Stimulated activated CD4-positive, alpha-beta T cell treated with anti-CD3 and anti-CD28 coated beads, Interleukin-12 subunit alpha, Interleukin-12 subunit beta, amount 100 ng/mL, for 48 hours (primary cell): ENCODE data around the gene MAGEB10.
"Not testable (repeated sequence)": the region's sequence is repeated elsewhere in the genome, so short reads cannot be mapped to it uniquely, and the experiment has no call there.

Experiments
- DNase-seq, 3 donors: peaks; one replicate each; pipeline ENCODE4 v3.0.0-alpha.2; 2020; ENCODE audit warnings: low read depth in 2 of 3, low spot score in 1 of 3

MAGEB10 gene, protein sequence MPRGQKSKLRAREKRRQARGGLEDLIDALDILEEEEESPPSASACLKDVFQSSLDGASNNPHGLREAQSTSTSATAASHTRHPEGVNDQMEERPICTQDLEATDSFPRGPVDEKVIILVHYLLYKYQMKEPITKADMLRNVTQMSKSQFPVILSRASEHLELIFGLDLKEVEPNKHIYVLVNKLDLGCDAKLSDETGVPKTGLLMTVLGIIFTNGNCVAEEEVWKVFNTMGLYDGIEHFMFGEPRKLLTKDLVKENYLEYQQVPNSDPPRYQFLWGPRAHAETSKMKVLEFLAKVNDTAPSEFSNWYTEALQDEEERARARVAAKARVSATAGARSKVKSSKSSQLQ

DNA sequence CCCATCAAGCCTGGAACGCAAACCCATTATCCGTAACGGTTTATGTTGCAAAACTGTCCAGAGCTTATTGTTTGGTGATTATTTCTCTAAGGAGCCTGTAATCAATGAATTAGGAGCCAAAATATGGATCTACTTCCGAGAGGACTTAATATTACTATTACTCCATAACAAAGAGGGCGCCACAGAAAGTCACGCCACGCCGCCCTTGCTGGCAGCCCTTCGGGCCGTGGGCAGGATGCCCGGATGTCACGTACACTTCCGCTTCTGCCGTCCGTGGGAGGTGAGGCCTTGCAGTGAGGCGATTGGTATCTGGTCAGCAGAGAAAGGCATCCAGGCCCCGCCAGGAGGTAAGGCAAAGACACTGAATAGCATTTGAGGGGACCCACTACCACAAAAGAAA, at the start of gene MAGEB10:
TSS of gene MAGEB10 (plus strand) at position 301 of the 400 bp plus-strand sequence. CDS start 13,317 bp downstream, outside the sequence.
- no peak for DNase-seq

DNA sequence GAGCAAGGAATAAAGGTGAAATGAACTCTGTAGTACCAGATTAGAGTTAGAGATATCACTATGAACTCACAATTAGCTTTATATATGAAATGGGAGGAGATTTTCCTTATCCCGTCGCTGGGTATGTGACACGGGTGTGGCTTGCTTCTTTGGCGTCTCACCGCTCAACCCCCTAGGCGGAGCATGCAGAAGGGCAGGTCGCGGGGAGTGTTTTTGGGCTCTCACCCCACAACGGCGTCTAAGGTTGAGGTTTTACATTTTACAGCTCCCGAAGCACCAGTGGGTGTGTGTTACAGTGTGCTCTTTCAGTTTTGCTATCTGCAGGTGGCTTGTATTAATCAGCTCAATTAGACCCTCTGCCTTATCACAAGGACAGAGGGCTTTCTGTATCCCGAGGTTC, 42.1 kb upstream of the MAGEB10 start:
- no peak for DNase-seq

DNA sequence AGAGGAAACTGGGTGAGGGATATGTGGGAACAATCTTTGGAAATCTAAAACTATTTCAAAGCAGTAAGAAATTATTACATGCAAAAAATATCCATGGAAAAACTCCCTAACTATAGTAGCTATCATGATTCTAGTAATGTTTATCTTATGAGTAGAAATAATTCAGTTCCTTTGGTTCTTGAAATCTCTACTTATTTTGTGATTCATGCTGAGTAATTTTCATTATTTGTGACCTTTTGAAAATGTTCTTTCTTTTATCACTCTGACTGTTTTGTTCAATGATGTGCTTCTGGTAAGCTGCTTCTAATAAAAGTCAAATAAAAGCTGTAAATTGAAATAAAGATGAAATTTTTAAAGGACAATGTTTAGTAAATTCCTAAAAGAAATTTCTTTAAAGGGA, 40.4 kb upstream of the MAGEB10 start:
- DNase-seq: no peak

DNA sequence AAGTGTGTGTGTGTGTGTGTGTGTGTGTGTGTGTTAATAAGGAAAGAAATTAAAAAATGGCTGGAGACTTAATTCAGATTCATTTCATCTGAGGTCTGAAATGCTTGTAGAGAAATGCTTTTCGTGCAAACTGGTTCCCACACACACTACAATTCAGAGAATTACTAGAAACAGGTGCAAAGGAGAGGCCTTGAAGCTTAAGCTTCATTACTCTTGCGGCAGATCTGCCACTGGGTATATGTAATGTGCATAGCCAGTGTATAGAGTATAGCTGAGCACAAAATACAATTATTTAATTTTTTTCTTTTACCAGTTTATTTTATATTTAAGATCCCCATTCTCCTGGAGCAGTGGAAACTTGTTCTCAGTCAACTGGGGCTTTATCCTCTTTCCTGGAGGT, 31.8 kb upstream of the MAGEB10 start:
- no peak for DNase-seq

DNA sequence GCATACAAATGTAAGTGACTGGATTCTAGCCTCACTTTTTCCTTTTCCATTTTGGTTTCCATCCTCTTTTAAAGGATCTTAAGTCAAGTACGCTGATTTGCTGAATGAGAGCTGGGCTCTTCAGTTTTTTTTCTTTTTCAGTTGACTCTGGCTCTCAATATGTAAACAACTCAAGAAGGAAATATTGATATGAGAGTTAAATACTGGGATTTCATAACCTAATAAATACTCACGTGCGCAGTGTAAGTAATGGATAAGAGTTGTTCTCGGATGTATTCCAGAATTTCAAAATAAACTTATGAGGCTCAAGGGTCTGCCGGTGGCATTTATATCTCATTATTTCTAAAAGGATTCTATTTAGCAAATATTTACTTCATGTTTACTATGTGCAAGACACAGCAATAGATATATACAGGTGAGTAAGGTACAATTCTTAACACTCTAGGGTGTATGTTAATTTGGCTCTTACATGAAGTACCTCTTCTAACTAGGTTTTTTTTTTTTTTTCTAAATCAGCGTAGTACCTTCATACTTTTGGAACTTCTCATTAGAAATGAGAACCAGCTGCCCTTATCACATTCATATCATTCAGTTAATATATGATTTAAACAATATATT, 11.0 kb upstream of the MAGEB10 start:
- no peak for DNase-seq

DNA sequence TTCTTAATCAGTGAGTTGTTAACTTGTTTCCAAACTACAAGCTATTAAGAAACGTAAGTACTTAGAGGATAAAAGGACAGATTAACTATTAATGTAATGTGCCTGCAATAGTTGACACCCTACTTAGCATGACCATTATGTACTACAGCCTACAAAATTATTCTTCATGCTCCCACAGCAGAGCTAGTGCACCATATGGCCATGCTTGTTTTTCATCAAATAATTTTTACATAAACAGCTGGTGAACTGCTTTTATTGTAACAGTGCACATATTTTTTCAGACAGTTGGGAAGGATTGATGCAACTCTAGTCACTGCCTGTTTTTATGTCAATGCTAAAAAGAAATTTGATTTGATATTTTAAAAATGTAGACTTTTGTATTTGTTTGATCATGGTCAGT, 10.2 kb upstream of the MAGEB10 start:
- DNase-seq: no peak

DNA sequence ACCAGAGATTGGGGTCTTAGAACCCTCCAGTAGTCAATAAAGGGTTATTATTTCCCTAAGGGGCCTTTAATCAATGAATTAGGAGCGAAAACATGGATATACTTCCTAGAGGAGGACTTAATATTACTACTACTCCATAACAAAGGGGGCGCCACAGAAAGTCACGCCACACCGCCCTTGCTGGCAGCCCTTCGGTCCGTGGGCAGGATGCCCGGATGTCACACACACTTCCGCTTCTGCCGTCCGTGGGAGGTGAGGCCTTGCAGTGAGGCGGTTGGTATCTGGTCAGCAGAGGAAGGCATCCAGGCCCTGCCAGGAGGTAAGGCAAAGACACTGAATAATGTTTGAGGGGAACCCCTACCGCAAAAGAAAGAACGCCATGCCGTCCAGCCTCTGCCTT, 436 bp downstream of the MAGEB10 start:
- no peak for DNase-seq

DNA sequence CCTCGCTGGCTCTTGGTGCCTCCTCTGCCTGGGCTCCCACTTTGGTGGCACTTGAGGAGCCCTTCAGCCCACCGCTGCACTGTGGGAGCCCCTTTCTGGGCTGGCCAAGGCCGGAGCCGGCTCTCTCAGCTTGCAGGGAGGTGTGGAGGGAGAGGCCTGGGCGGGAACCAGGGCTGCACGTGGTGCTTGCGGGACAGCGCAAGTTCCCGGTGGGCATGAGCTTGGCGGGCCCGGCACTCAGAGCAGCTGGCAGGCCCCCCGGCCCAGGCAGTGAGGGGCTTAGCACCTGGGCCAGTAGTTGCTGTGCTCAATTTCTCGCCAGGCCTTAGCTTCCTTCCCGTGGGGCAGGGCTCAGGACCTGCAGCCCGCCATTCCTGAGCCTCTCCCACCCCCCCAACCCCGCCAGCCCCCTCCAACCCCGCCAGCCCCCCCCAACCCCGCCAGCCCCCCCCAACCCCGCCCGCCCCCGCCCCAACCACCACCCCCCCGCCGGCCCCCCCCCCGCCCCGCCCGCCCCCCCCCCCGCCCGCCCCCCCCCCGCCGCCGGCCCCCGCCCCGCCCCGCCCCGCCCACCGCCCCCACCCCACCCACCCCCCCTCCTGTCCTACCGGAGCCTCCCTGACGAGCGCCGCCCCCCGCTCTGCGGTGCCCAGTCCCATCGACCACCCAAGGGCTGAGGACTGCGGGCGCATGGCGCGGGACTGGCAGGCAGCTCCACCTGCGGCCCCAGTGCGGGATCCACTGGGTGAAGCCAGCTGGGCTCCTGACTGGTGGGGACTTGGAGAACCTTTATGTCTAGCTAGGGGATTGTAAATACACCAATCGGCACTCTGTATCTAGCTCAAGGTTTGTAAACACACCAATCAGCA, 1.4 kb downstream of the MAGEB10 start:
- not testable (repeated sequence) for DNase-seq

DNA sequence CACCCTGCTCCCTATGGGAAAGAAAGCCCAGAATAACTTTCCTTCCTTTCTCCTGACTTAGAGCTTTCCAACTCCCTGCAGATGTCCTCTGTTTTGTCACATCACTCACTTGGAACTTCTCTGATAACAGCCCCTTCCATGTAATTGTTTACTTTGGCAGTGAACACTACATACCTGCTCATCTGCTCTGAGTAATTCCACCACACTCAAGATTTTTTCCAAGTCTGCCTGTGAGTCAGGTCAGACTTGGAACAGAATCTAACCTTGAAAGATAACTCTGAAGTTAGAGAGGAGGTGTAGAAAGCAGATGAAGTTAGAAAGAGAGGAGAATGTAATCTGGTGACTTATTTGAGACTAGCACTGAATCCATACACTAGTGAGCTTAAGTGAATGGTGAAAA, 7.4 kb downstream of the MAGEB10 start:
- no peak for DNase-seq

DNA sequence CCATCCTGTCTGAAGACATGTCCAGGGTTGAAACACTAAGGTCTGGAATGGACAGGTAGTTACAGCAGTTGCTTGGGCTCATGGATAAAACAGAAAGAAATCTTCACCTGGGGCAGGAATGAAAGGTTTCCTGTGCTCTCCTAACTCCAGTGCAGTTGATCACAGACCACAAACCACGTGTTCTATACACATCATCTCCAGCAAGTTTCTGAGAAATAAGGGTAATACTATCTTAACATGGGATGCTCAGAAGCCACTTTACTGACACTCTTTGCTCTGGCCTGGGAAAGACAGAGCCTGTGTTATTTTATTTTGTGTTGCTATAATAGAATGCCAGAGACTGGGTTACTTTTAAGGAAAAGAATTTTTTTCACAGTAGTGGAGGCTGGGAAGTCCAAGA, 16.0 kb downstream of the MAGEB10 start:
- no peak for DNase-seq

DNA sequence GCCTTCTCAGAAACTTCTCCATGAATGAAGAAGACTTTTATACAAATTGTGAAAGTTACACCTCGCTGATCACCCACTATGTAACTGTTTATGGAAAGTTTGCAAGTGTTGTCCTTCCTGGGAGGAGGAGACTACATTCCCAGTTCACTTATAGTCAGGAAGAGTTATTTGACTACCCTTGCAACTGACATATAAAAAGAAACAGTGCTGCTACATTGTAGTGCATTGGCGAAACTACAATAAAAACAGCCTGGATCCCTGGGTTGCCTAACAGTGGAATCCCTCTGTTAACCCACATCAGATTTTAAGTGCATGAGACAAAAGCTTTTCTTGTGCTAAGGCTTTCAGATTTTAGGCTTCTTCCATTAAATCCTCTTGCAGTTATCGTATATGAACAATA, 30.4 kb downstream of the MAGEB10 start:
- DNase-seq: no peak

DNA sequence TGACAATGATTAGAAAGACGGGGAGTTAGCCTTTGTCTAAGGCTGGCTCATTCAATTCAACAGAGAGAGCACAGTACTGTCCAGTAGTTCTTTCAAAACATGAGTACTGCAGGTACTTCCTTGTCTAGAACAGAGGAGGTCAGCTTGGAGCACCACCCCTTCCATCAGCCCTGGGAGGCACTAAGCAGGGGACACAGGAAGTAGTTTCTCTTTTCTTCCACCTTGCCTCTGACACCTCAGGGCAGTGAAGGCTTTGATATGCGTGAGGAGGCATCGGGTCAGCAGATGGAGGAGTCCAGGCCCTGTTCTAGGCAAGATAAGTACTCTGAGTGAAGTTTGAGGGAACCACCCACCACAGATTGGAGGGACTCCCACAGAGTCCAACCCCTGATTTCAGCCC, 33.1 kb downstream of the MAGEB10 start:
- no peak for DNase-seq

DNA sequence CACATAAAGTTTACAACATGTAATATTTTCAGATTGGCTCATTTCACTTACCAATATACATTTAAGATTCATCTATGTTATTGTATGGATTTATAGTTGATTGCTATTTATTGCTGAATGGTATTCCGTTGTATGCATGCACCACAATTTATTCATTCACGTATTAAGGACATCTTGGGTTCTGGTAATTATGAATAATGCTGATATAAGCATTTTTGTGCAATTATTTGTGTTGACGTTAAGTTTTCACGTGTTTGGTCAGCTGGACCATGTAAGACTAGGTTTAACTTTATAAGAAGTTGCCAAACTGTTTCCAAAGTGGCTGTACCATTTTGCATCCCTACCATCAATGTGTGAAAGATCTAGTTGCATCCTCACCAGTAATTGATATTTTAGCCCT, 35.1 kb downstream of the MAGEB10 start:
- no peak for DNase-seq

DNA sequence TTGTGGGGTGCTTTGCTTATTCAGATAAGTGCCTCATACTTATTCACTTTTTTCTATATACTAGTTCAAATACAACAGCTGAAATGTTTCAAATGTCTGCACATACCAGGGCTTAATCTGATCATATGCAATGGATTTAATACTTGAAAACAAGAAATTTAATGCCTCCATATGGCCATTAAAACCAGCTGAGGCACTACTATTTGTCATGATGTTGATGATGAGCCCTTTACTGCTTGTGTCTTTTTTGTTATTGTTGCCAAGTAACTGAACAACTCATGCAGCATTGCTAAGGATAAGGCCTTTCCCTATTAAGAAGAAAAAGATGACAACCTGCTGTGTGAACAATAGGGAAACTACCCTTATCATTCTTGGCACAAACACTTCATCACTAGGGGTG, 52.5 kb downstream of the MAGEB10 start:
- DNase-seq: no peak

DNA sequence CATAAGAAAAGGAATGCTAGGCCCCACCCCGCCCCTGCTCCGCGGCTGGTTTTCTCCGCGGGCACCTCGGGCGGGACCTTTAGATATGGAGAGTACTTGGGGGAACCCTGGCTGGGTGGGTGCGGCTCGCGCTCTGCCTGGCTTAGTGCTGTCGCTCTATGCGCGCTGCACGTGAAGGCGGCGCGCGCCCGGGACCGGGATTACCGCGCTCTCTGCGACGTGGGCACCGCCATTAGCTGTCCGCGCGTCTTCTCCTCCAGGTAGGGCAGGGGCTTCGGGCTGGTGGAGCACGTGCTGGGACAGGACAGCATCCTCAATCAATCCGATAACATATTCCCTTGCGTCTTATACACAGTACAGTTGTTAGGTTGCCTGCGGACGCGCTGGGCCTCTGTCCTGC, 56.0 kb downstream of the MAGEB10 start:
- no peak for DNase-seq
